Gastroesophageal sphincter (tissue), 3 donors: ENCODE results near the gene TPBGL.

Experiments
- EP300 ChIP-seq: sonication (generic); formaldehyde crosslinking; IDR thresholded peaks from one replicate; pipeline ENCODE4 v1.6.1; 2017; ENCODE audit warnings: antibody characterized with exemption, mild to moderate bottlenecking
- POLR2A ChIP-seq, 2 donors: fragments of 450-650 bp; IDR thresholded peaks; one replicate each; pipeline ENCODE4 v1.6.1; 2017; ENCODE audit warnings: antibody characterized with exemption in 2 of 2, mild to moderate bottlenecking in 2 of 2, moderate library complexity in 1 of 2
- POLR2AphosphoS5 ChIP-seq: sonication (generic); formaldehyde crosslinking; IDR thresholded peaks from one replicate; pipeline ENCODE4 v1.6.1; 2017; ENCODE audit warnings: antibody characterized with exemption
- TF ChIP-seq, protein P1 (sequence below), 4 experiments: fragments of 200-600 bp in 2 of 4; fragments of 450-650 bp in 2 of 4; sonication (generic) in 1 of 4; IDR thresholded peaks; one replicate each; pipeline ENCODE4 v1.5.1; 2017 to 2019; ENCODE audit warnings: antibody characterized with exemption in 4 of 4, mild to moderate bottlenecking in 2 of 4, moderate library complexity in 2 of 4

DNA sequence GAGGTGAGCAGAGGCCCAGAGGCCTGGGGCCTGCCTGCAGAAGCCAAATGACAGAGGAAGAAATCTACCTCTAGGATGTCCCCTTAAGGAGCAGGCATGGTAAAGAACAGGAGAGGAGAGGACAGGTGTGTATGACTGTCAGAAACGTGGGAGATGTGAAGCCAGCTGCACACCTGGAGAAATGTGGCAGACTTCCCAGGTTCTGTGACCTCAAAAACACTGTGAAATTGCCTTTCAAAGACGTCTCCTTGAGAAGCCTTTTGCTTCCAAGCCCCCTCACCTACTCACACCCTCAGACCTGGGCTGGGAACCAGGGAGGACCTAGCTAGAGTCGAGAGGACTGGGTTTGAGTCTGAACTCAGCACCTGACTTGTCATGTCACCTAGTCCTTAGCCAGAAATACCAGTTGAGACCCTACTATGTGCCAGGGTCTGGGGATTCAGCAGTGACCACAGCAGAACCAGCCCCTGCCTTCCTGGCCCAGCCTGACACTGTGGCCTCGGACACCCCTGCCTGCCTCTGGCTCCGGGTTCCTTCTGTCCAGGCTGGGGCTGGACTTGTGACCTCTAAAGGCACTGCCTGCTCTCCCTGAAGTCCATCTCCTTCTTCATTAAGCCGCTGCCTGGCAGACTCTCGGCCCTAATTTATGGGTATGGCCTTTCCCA lies 5.6 kb downstream of the TPBGL start:
- TF ChIP-seq, protein P1, sequence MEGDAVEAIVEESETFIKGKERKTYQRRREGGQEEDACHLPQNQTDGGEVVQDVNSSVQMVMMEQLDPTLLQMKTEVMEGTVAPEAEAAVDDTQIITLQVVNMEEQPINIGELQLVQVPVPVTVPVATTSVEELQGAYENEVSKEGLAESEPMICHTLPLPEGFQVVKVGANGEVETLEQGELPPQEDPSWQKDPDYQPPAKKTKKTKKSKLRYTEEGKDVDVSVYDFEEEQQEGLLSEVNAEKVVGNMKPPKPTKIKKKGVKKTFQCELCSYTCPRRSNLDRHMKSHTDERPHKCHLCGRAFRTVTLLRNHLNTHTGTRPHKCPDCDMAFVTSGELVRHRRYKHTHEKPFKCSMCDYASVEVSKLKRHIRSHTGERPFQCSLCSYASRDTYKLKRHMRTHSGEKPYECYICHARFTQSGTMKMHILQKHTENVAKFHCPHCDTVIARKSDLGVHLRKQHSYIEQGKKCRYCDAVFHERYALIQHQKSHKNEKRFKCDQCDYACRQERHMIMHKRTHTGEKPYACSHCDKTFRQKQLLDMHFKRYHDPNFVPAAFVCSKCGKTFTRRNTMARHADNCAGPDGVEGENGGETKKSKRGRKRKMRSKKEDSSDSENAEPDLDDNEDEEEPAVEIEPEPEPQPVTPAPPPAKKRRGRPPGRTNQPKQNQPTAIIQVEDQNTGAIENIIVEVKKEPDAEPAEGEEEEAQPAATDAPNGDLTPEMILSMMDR (IDR thresholded peaks at IDR 0.05): no peak
- TF ChIP-seq POLR2AphosphoS5: no peak
- TF ChIP-seq POLR2A (IDR thresholded peaks at IDR 0.05): no peak
- no peak for TF ChIP-seq EP300
